Thymus (tissue), 11 donors: ENCODE results near the gene INAFM2. TPM values are rescaled to one million over a fixed set of nuclear protein-coding genes. Genes with fewer than 3 reads are reported as not detected.

Experiments
- DNase-seq, 9 donors: peaks; one replicate each; pipeline ENCODE4 v3.0.0-alpha.2; 2013; ENCODE audit warnings: low spot score in 9 of 9, low read depth in 6 of 9, missing footprints in 1 of 9
- H3K27ac ChIP-seq, 2 donors: one replicate each; pipeline ENCODE4 v1.5.1; 2013; ENCODE audit warnings: control low read depth in 1 of 2, low read depth in 1 of 2, low read length in 1 of 2, mild to moderate bottlenecking in 1 of 2, moderate library complexity in 1 of 2
- H3K27me3 ChIP-seq, 2 donors: one replicate each; pipeline ENCODE4 v1.5.1; 2013; ENCODE audit warnings: low read length in 1 of 2; ENCODE audit not compliant: control insufficient read depth in 2 of 2, insufficient read depth in 1 of 2
- H3K36me3 ChIP-seq, 2 donors: one replicate each; pipeline ENCODE4 v1.5.1; 2013; ENCODE audit warnings: low read length in 1 of 2, mild to moderate bottlenecking in 1 of 2, moderate library complexity in 1 of 2; ENCODE audit not compliant: control insufficient read depth in 2 of 2, insufficient read depth in 2 of 2
- H3K4me1 ChIP-seq, 2 donors: one replicate each; pipeline ENCODE4 v1.5.1; 2013; ENCODE audit warnings: low read length in 2 of 2; ENCODE audit not compliant: control insufficient read depth in 2 of 2, insufficient read depth in 2 of 2
- H3K4me3 ChIP-seq, 2 donors: one replicate each; pipeline ENCODE4 v1.5.1; 2013; ENCODE audit warnings: low read length in 2 of 2, control low read depth in 1 of 2, mild to moderate bottlenecking in 1 of 2
- H3K9me3 ChIP-seq, 2 donors: one replicate each; pipeline ENCODE4 v1.5.1; 2013; ENCODE audit warnings: low read length in 1 of 2, mild to moderate bottlenecking in 1 of 2; ENCODE audit not compliant: control insufficient read depth in 2 of 2, insufficient read depth in 1 of 2
- WGBS: extraction: QIAGEN DNeasy Blood & Tissue Kit; methylation state at CpG from one replicate; pipeline ENCODE4 v1.1.7; 2013; 5-methylcytosine and 5-hydroxymethylcytosine counted together
- polyA plus RNA-seq: library from polyadenylated mRNA; stranded (reverse); fragments of 200-250 nt; gene quantifications from one replicate; pipeline ENCODE4 v1.2.3, GENCODE V29; 2013
- total RNA-seq: library from RNA; stranded (reverse); fragments of 120-200 nt; gene quantifications from one replicate; pipeline ENCODE4 v1.2.4, GENCODE V29; 2013
- donor health status: healthy.

INAFM2 gene
- total and polyA plus RNA-seq, 2 donors: 10.1 to 12.8 TPM

DNA sequence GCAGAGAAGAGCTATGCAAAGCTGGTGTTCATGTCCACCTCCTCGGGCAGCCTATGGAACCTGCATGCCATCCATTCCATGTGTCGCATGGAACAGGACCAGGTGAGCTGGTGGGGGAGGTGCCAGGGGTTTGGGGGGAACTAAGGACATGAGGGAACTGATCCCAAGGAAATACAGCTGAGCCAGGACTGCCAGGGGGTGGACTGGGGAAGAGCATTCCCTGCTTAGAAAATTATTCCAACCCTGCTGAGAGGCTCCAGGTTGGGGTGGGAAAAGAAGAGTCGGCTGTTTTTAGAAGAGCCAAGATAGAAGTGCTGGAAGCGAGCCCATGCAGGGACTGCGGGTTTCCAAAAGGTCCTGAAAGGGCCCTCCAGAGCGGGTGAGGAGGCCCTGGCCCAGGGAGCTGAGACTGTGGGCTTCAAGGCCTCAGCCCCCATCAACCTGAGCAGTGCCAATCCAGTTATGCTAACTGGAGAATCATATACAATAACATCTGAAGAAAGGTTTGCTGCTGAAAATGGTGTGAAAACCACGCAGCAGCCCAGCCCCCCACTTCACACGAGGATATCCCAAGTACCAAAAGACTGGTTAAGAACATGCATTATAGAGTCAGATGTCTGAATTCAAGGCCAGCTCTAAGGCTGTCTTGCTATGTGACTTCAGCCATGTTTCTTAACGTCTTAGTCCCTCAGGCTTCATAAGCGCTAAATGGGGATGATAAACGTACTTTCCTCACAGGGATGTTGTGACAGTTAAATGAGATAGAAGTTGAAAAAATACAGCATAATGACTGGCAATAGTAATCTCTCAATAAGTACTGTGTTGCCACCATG, 42.3 kb downstream of the INAFM2 start:
- WGBS: 96% methylated on average over 11 of the region's 11 CpGs
- DNase-seq: no peak
- H3K4me3 ChIP-seq: no peak overlapping the region

DNA sequence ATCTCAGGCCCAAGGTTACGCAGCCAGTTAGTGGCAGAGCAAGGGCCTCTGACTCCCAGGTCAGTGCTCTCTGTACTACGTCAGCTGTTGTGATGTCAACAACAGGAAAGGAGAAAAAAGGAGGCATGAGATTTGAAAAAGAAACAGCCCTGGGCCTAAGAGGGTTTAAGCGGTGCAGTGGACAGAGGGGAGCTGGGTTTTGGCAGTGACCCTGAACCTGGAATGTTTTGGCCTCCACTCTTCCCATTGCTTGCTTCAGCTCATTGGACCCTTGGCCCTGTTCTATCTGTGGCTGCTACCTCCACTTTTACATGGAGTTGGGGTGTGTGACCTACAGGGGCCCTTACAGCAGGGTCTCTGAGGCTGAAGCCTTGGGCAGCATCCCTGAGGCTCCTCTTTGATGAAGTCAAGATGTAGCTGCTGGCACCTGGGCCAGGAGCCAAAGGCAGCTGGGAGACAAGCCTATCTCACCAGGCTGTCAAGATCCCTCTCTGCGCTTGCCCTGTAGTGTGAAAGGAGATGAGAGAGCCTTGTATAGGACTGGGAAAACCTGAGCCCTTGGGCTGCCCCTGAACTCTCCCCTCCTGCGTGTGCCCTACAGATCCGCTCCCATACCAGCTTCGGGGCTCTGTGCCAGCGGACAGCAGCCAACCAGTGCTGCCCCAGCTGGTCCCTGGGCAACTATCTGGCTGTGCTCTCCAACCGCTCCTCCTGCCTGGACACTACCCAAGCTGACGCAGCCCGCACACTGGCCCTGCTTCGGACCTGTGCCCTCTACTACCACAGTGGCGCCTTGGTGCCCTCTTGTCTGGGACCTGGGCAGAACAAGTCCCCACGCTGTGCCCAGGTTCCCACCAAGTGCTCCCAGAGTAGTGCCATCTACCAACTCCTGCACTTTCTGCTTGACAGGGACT, 43.2 kb downstream of the INAFM2 start:
- no peak overlapping the region for H3K4me3 ChIP-seq
- H3K36me3 ChIP-seq: no peaks in the 10 kb centered on the region
- no peak overlapping the region for H3K27ac ChIP-seq
- peaks cover 0 to 14% of the 10 kb centered on the region in 2 donors for H3K27me3 ChIP-seq
- WGBS: 97% methylated on average over 14 of the region's 14 CpGs
- no peaks in the 10 kb centered on the region for H3K9me3 ChIP-seq
- peak in 1 of 9 donors; percentile 10 for DNase-seq
- peaks cover 5 to 27% of the 10 kb centered on the region in 2 donors for H3K4me1 ChIP-seq

More for the DNA sequence above, 42.3 kb downstream of the INAFM2 start:
- Histone ChIP-seq H3K9me3 (no peaks in the 10 kb centered on the region), H3K36me3 (no peaks in the 10 kb centered on the region), H3K27ac (no peak overlapping the region), H3K4me1 (peaks cover 5 to 27% of the 10 kb centered on the region in 2 donors), H3K27me3 (peaks cover 0 to 11% of the 10 kb centered on the region in 2 donors)

DNA sequence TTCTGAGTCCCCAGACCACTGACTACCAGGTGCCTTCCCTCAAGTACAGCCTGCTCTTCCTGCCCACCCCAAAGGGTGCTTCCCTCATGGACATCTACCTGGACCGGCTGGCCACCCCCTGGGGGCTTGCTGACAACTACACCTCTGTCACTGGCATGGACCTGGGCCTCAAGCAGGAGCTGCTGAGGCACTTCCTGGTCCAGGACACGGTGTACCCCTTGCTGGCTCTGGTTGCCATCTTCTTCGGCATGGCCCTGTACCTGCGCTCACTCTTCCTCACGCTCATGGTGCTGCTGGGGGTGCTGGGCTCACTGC, 43.8 kb downstream of the INAFM2 start:
- Histone ChIP-seq H3K9me3 (no peaks in the 10 kb centered on the region), H3K4me1 (peaks cover 5 to 27% of the 10 kb centered on the region in 2 donors), H3K27me3 (peaks cover 0 to 14% of the 10 kb centered on the region in 2 donors), H3K27ac (peak overlapping the region; percentile 55 to 57), H3K4me3 (peak overlapping the region; percentile 49 to 54), H3K36me3 (no peaks in the 10 kb centered on the region)
- no peak for DNase-seq
- WGBS: 64% methylated on average over 5 of the region's 5 CpGs

DNA sequence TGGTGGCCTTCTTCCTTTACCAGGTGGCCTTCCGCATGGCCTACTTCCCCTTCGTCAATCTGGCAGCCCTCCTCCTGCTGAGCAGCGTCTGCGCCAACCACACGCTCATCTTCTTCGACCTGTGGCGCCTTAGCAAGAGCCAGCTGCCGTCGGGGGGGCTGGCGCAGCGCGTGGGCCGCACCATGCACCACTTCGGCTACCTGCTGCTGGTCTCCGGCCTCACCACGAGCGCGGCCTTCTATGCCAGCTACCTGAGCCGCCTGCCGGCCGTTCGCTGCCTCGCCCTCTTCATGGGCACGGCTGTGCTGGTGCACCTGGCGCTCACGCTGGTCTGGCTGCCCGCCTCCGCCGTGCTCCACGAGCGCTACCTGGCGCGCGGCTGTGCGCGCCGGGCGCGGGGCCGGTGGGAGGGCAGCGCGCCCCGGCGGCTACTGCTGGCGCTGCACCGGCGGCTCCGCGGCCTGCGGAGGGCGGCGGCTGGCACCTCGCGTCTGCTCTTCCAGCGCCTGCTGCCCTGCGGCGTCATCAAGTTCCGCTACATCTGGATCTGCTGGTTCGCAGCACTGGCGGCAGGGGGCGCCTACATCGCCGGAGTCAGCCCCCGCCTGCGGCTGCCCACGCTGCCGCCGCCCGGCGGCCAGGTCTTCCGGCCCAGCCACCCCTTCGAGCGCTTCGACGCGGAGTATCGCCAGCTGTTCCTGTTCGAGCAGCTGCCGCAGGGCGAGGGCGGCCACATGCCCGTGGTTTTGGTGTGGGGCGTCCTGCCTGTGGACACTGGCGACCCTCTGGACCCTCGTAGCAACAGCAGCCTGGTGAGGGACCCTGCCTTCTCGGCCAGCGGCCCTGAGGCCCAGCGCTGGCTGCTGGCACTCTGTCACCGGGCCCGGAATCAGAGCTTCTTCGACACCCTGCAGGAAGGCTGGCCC, 44.5 kb downstream of the INAFM2 start:
- peaks cover 0 to 14% of the 10 kb centered on the region in 2 donors for H3K27me3 ChIP-seq
- H3K4me3 ChIP-seq: peak overlapping the region; percentile 49 to 54
- peaks cover 5 to 27% of the 10 kb centered on the region in 2 donors for H3K4me1 ChIP-seq
- 8% methylated on average over 91 of the region's 91 CpGs for WGBS
- no peaks in the 10 kb centered on the region for H3K36me3 ChIP-seq
- peak overlapping the region; percentile 55 to 57 for H3K27ac ChIP-seq
- peak; percentile 66 to 92 (median 77) for DNase-seq
- H3K9me3 ChIP-seq: no peaks in the 10 kb centered on the region

DNA sequence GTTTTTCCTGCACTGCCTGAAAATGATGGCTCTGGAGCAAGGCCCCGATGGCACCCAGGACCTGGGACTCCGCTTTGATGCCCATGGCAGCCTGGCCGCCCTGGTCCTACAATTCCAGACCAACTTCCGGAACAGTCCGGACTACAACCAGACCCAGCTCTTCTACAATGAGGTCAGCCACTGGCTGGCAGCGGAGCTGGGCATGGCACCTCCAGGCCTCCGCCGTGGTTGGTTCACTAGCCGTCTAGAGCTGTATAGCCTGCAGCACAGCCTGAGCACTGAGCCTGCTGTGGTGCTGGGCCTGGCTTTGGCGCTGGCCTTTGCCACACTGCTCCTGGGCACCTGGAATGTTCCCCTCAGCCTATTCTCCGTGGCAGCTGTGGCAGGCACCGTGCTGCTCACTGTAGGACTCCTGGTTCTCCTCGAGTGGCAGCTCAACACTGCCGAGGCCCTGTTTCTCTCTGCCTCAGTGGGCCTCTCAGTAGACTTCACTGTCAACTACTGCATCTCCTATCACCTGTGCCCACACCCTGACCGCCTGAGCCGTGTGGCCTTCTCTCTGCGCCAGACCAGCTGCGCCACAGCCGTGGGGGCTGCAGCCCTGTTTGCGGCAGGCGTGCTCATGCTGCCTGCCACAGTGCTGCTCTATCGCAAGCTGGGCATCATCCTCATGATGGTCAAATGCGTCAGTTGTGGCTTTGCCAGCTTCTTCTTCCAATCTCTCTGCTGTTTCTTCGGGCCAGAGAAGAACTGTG, 45.4 kb downstream of the INAFM2 start:
- Histone ChIP-seq H3K4me3 (no peak overlapping the region), H3K4me1 (peaks cover 5 to 27% of the 10 kb centered on the region in 2 donors), H3K27ac (no peak overlapping the region), H3K9me3 (no peaks in the 10 kb centered on the region), H3K36me3 (no peaks in the 10 kb centered on the region), H3K27me3 (peaks cover 0 to 14% of the 10 kb centered on the region in 2 donors)
- WGBS: 97% methylated on average over 24 of the region's 24 CpGs
- DNase-seq: no peak

GRCh38 chr15:40369474-40369869, 46.0 kb downstream of the INAFM2 start:
- Histone ChIP-seq H3K36me3 (no peaks in the 10 kb centered on the region), H3K4me3 (no peak overlapping the region), H3K27me3 (peaks cover 0 to 14% of the 10 kb centered on the region in 2 donors), H3K4me1 (peaks cover 5 to 27% of the 10 kb centered on the region in 2 donors), H3K9me3 (no peaks in the 10 kb centered on the region), H3K27ac (no peak overlapping the region)
- DNase-seq: no peak
- 96% methylated on average over 10 of the region's 10 CpGs for WGBS

GRCh38 chr15:40369971-40370370, 46.5 kb downstream of the INAFM2 start:
- Histone ChIP-seq H3K4me3 (no peak overlapping the region), H3K4me1 (peaks cover 5 to 27% of the 10 kb centered on the region in 2 donors), H3K36me3 (no peaks in the 10 kb centered on the region), H3K27me3 (peaks cover 0 to 14% of the 10 kb centered on the region in 2 donors), H3K27ac (no peak overlapping the region), H3K9me3 (no peaks in the 10 kb centered on the region)
- no peak for DNase-seq
- WGBS: 98% methylated on average over 13 of the region's 13 CpGs

- H3K4me3 ChIP-seq: no peak overlapping the region
- no peaks in the 10 kb centered on the region for H3K36me3 ChIP-seq
- DNase-seq: no peak
- no peaks in the 10 kb centered on the region for H3K9me3 ChIP-seq
- WGBS: 75% methylated on average over 2 of the region's 2 CpGs
- H3K4me1 ChIP-seq: peaks cover 0 to 5% of the 10 kb centered on the region in 2 donors
- peaks cover 0 to 14% of the 10 kb centered on the region in 2 donors for H3K27me3 ChIP-seq
- H3K27ac ChIP-seq: no peak overlapping the region
Observed at GRCh38 chr15:40372981-40373380, 49.5 kb downstream of the INAFM2 start.
